Astrocyte of the cerebellum (primary cell): Measurements from ENCODE around the gene SST.

ENCODE experiments used
- DNase-seq: peaks from one replicate; pipeline ENCODE4 v3.0.0-alpha.2; 2011; ENCODE audit warnings: low read depth
- H3K4me3 ChIP-seq: 2 replicates; pipeline ENCODE4 v1.5.1; 2011; ENCODE audit warnings: mild to moderate bottlenecking, low read depth, low read length, moderate library complexity
- in situ Hi-C: cut with HindIII; loops from 2 replicates; pipeline ENCODE4 v1.10.0; 2017; ENCODE audit warnings: low sequenced_read_pairs
- TF ChIP-seq, protein P1 (sequence below): IDR thresholded peaks from 2 replicates; pipeline ENCODE4 v1.5.1; 2012; ENCODE audit warnings: low read length, low read depth, moderate library complexity, mild to moderate bottlenecking; ENCODE audit errors: missing control alignments

The SST gene

DNA sequence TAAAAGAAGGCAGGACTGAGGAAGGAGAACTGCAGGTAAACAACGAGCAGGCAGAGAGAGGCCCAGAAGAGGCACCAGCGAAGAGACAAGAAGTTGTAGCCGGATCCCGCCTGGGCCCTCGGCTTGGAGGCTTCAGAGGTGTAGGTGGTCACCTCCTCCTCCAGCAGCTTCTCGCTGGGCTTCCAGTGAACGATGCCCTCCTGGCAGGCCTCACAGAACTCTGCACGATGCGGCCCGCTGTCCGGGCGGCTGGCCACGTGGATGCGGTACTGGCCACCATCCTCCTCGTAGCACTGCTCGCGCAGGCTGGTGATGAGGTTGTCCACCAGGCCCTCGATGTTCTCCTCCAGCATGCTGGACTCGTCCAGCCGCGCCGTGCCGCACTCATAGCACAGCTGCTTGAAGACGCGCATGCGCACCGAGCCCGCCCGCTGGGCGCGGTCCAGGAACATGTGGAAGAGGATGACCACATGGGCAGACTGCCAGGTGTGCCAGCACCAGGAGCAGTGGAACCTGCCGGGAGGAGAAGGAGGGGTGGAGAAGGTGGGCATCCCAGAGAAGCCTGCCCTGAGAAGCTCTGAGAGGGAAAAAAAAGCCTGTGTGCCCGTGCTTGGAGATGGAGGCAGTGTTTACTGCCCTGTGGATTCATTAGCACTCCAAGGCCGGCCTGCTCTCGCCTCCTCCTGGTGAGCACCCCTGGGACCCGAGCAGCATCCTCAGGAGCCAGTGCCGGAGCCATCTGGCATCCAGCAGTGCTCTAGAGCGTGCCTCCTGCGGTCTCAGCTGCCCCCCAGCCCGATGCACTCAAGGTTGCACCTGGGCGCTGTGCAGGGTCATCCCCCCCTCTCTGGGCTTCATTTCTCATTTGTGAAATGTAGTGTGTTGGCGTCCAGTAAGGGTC lies 28.6 kb upstream of the SST start:
- H3K4me3 ChIP-seq = no peak overlapping the region
- no peak for DNase-seq
- in situ Hi-C loops = loop anchor here (25.0 kb wide), 1 partner anchor 486 kb away; no protein-coding TSS in a partner anchor
- TF ChIP-seq, protein P1, sequence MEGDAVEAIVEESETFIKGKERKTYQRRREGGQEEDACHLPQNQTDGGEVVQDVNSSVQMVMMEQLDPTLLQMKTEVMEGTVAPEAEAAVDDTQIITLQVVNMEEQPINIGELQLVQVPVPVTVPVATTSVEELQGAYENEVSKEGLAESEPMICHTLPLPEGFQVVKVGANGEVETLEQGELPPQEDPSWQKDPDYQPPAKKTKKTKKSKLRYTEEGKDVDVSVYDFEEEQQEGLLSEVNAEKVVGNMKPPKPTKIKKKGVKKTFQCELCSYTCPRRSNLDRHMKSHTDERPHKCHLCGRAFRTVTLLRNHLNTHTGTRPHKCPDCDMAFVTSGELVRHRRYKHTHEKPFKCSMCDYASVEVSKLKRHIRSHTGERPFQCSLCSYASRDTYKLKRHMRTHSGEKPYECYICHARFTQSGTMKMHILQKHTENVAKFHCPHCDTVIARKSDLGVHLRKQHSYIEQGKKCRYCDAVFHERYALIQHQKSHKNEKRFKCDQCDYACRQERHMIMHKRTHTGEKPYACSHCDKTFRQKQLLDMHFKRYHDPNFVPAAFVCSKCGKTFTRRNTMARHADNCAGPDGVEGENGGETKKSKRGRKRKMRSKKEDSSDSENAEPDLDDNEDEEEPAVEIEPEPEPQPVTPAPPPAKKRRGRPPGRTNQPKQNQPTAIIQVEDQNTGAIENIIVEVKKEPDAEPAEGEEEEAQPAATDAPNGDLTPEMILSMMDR = no peak

DNA sequence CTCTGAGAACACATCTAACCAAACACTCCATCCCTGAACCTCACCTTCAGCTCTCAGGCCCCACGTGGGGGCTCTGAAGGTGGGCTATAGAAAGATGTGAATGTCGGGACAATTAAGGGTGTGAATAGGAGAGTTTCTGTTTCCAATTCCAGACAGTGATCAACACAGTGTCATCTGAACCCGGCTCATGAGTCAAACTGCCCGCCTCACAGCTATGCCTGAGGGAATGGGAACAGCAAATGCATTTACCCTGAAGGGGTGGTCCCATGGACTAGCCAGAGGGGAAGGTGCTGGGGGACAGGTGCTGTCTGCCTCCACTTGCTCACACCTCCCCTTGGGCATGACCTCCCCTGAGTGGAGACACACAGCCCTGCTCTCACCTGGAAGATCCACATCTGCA lies 25.8 kb upstream of the SST start:
- no peak overlapping the region for H3K4me3 ChIP-seq
- DNase-seq = no peak
- in situ Hi-C loops = loop anchor here (25.0 kb wide), 1 partner anchor 484 kb away; no protein-coding TSS in a partner anchor
- TF ChIP-seq, protein P1 = no peak

DNA sequence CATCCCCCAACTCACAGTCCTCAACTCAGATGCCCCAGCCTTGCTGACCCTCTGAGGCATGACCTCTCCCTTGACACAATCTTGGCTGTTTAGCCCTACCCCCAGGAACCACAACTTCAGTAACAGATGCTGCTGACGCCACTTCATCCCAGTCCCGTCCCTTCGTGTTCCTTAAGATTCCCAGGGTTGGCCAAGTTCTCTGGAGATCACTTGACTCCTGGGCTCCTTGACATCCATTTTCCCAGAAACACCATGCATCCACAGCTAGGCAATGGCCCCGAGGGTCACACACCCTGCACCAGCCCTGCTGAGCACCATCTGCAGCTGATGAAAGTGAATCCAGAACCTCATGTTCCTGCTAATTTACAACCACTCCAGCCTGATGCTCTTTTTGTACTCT lies 25.3 kb upstream of the SST start:
- DNase-seq = no peak
- H3K4me3 ChIP-seq = no peak overlapping the region
- in situ Hi-C loops = loop anchor here (25.0 kb wide), 1 partner anchor 483 kb away; no protein-coding TSS in a partner anchor
- TF ChIP-seq, protein P1 = no peak

DNA sequence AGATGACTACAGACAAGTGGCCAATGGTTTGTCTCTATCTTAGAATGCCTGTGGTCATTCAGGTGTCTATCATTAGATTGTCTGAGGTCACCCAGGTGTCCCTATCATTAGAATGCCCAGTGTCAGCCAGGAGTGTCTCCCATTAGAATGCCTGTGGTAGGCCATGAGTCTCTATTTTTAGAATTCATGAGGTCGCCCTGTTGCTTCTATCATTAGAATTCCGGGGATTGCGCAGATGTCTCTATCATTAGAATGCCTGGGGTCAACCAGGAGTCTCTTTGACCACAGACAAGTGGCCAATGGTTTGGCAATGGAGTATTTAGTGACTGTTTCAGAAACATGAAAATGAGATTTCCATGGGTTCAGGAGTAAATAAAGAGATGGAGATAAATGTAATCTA lies 24.6 kb upstream of the SST start:
- TF ChIP-seq, protein P1 = no peak
- DNase-seq = no peak
- no peak overlapping the region for H3K4me3 ChIP-seq
- in situ Hi-C loops = loop anchor here (25.0 kb wide), 1 partner anchor 482 kb away; no protein-coding TSS in a partner anchor

DNA sequence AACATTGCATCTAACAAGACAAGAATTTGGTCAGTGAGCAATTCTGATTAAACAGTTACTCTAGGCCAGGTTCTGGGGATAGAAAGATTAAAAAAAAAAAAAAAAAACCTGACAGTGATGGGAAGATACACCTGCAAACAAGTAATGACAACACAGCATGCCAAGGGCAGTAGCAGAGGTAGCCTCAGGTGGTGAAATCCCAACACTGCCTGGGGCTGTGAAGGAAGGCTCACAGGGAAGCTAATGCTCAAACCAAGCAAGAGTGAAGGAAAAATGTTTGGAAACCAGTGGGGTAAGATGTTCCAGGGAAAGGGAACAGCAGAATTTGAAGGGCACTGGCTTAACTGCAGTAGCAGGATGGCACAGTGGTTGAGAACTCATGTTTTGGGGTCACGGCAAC lies 23.2 kb upstream of the SST start:
- H3K4me3 ChIP-seq = no peak overlapping the region
- TF ChIP-seq, protein P1 = no peak
- in situ Hi-C loops = loop anchor here (25.0 kb wide), 1 partner anchor 481 kb away; no protein-coding TSS in a partner anchor
- DNase-seq = no peak

DNA sequence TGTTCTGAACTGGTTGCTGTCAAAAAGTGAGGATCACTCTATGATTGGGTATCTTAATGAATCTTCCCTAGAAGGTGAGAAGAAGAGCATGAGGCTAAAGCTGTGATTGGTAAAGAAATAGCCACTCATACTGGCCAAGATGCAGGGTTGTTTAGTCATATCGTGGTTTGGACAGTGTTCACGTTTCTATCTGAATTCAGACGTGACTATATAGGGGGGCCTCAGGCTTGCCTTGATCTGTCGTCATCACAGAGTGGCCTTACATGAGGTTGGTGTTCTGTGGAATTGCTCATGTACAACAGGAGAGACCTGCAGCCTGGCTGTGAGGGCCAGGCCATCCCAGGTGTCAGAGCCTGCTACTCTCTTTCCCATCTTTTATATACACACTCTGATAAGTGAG lies 19.8 kb upstream of the SST start:
- in situ Hi-C loops = loop anchor here (5.0 to 25.0 kb wide), 2 partner anchors 478 to 578 kb away; no protein-coding TSS in a partner anchor
- DNase-seq = no peak
- TF ChIP-seq, protein P1 = no peak

More for the DNA sequence above, 19.8 kb upstream of the SST start:
- no peak overlapping the region for H3K4me3 ChIP-seq
